Activated T-helper 17 cell treated with anti-CD3 and anti-CD28 coated beads, Interleukin-2, amount 50 U/mL, for 72 hours (primary cell): Measurements from ENCODE around the gene C8B. TPM values are rescaled to one million over a fixed set of nuclear protein-coding genes. Genes with fewer than 3 reads are reported as not detected.

ENCODE experiments used
- ATAC-seq: fragments of 150-1000 bp; cut with Tn5 transposase; replicated peaks from 2 replicates; pipeline ENCODE4 v1.10.0; 2021; ENCODE audit warnings: mild to moderate bottlenecking, moderate library complexity
- H3K27ac Mint-ChIP-seq: one replicate; pipeline ENCODE4 v1.8.0; 2022; ENCODE audit warnings: mixed read lengths
- H3K27me3 Mint-ChIP-seq: one replicate; pipeline ENCODE4 v1.8.0; 2022; ENCODE audit warnings: mixed read lengths
- H3K36me3 Mint-ChIP-seq: one replicate; pipeline ENCODE4 v1.8.0; 2022; ENCODE audit warnings: low read depth, mild to moderate bottlenecking, mixed read lengths
- H3K4me1 Mint-ChIP-seq: one replicate; pipeline ENCODE4 v1.8.0; 2022; ENCODE audit warnings: mixed read lengths
- H3K4me3 Mint-ChIP-seq: one replicate; pipeline ENCODE4 v1.8.0; 2022; ENCODE audit warnings: mild to moderate bottlenecking, mixed read lengths
- H3K9me3 Mint-ChIP-seq: one replicate; pipeline ENCODE4 v1.8.0; 2022; ENCODE audit warnings: mixed read lengths
- total RNA-seq, 2 donors: library from RNA; stranded (reverse); gene quantifications; one replicate each; pipeline ENCODE4 v1.2.3, GENCODE V29; 2022

Gene C8B
- total RNA-seq, 2 donors from 2014 or later = not detected

DNA sequence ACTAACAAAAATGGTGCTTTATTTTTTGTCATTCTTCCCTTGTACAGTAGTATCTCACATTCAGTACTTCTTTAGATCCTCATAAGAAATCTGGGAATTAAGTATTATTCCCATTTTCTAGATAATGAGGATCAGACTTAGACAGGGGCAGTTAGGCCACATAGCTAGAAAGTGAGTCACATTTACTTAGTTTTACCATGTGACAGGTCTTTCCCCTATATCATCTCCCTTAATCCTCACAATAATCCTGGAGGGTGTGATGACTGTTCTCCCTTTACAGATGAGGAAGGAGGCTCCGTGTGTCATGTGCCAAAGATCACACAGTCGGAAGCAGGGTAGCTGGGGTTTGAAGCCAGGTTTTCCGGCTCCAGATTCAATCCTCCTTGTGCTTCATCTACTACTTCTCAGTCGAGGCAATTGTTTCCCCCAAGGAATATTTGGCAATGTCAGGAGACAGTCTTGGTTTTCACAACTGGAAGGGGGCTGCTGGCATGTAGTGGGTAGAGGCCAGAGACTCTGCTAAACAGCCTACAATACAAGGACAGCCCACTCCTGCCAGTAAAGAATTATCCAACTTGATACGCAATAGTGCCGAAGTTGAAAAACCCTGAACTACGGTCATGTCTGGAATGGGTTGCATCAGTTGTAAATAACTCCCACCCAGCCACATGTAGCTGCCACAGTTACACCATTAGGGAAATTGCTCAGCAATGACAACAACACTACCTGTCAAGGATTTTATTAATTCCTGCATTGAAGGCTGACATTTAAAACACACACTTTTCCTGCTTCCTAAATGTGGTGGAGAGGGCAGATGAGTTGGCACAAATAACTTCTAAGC is 54.5 kb downstream of the C8B start:
- ATAC-seq = no peak
- Mint-ChIP-seq H3K9me3 (no peaks in the 10 kb centered on the region), H3K36me3 (no peaks in the 10 kb centered on the region), H3K27me3 (peaks cover 16% of the 10 kb centered on the region), H3K27ac (no peak overlapping the region), H3K4me1 (no peaks in the 10 kb centered on the region), H3K4me3 (no peak overlapping the region)

DNA sequence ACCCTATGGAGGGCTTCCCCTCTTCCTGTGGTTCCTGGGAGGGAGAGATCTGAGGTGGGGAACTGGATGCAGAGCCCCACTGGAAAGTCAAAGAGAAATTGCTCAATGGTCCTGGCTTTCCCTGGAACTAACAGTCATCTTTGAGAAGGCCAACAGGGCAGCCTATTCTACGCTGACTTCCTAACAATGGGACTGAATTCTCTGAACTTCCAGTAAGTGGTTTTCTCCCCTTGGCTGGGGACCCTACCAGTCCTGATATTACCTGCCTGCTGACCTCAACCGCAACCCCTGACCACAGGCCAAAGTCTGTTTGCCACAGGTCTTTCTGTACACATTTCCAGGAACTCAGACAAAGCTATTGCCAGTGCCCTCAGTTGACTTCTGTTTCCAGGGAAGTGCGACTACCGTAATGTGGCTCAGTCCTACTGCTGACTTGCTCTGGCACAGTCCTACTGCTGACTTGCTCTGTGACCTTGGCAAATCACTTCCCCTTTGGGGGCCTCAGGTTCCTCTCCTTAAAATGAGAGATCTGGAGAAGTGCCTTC is 55.3 kb downstream of the C8B start:
- Mint-ChIP-seq H3K9me3 (no peaks in the 10 kb centered on the region), H3K27me3 (peaks cover 18% of the 10 kb centered on the region), H3K27ac (no peak overlapping the region), H3K4me3 (no peak overlapping the region), H3K36me3 (no peaks in the 10 kb centered on the region), H3K4me1 (no peaks in the 10 kb centered on the region)
- ATAC-seq = no peak

DNA sequence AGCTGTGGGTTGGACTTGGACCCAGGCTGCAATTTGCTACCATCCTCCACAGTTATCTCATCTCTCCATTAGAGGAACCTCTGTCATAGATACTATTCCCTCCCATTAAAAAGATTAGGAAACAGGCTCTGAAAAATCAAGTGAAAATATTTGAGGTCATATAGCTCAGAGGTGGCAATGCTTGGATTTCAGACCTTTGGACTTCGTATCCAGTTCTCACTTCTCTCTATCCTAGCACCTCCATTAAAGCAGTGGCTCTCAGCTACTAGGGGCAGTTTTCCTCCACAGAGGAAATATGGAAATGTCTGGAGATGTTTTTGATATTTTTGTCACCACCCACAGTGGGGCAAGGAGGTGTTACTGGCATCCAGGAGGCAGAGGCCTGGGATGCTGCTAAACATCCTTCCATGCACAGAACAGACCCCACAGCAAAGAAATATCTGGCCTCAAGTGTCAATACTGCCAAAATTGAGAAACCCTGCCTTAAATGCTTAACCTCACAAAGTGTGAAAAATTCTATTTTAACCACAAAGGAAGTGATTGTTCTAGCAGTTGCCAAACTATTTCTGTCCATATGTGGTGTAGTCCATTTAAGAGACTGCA is 57.1 kb downstream of the C8B start:
- Mint-ChIP-seq H3K4me1 (no peaks in the 10 kb centered on the region), H3K4me3 (no peak overlapping the region), H3K9me3 (no peaks in the 10 kb centered on the region), H3K36me3 (no peaks in the 10 kb centered on the region), H3K27me3 (peaks cover 18% of the 10 kb centered on the region), H3K27ac (no peak overlapping the region)
- no peak for ATAC-seq

DNA sequence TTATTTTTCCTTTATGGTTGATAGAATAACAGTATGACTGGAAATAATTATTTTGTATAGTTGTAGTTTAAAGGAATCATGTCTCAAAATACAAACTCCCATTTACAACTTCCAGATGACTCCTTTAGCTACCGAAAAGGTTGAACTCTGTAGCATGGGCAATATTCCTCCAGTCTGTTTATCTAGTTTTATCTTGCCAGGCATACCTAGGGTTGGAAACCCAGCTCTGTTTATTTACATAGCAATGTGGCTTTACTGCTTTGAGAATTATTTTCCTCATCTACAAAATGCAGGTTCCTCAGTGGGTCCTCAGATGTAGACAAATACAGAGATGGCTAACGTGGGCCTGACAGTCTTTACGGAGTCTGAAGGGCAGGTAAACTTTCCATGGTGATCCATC is 60.1 kb downstream of the C8B start:
- Mint-ChIP-seq H3K36me3 (no peaks in the 10 kb centered on the region), H3K9me3 (no peaks in the 10 kb centered on the region), H3K4me3 (no peak overlapping the region), H3K27ac (no peak overlapping the region), H3K4me1 (no peaks in the 10 kb centered on the region), H3K27me3 (peaks cover 24% of the 10 kb centered on the region)
- no peak for ATAC-seq

DNA sequence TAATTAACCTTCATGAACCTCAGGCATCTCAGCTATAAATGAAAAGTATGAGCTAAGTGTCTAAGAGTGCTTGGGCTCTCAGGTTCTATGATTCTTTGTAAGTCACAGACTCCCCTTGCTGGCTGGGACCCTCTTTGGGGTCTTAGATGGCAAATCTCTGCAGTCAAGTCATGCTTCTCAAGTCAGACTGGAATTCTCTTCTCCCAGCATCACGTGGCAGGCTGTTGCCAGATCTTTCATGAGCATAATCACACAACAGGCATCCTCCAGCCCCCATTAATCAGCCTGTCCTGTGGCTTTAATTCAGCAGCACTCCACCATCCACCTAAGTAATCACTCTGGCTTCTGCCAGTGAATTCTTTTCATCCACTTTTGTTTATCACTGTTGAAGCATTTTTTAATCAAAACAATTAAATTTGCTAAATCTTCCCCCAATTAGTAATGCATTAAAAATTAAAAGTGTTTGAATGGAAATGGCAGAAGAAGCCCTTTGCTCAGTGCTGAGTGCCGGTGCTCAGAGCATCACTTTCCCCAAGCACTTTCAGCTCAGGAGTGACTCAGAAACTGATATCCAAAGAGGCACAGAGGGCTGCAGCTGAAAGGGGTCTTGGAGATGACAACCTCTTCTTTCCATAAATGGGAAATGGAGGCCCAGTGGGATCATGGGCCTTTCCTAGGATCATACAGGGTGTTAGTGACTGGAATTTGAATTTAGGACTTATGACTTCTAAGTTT is 61.0 kb downstream of the C8B start:
- H3K36me3 Mint-ChIP-seq = no peaks in the 10 kb centered on the region
- H3K27ac Mint-ChIP-seq = no peak overlapping the region
- H3K4me3 Mint-ChIP-seq = no peak overlapping the region
- no peak for ATAC-seq
- H3K9me3 Mint-ChIP-seq = no peaks in the 10 kb centered on the region
- no peaks in the 10 kb centered on the region for H3K4me1 Mint-ChIP-seq
- H3K27me3 Mint-ChIP-seq = peaks cover 26% of the 10 kb centered on the region

DNA sequence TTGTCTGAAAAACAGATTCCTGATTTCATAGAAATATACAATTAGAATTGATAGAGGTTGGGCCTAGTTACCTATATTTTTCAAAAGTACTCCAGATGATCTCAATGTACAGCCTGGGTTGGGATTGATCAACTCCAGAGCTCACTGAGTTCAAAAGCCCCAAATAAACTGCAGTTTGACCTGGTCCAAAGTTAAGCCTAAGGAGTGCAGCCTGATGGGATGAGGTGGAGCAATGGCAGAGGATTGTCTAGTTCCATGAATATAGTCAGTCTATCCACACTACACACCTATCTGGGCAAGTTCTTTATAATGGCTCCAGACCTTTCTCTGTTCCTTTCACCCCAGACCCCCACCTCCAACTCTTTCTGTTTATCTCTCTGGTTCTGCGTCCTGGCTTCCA is 62.0 kb downstream of the C8B start:
- Mint-ChIP-seq H3K9me3 (no peaks in the 10 kb centered on the region), H3K27ac (no peak overlapping the region), H3K4me3 (no peak overlapping the region), H3K27me3 (peaks cover 29% of the 10 kb centered on the region), H3K36me3 (no peaks in the 10 kb centered on the region), H3K4me1 (no peaks in the 10 kb centered on the region)
- no peak for ATAC-seq

DNA sequence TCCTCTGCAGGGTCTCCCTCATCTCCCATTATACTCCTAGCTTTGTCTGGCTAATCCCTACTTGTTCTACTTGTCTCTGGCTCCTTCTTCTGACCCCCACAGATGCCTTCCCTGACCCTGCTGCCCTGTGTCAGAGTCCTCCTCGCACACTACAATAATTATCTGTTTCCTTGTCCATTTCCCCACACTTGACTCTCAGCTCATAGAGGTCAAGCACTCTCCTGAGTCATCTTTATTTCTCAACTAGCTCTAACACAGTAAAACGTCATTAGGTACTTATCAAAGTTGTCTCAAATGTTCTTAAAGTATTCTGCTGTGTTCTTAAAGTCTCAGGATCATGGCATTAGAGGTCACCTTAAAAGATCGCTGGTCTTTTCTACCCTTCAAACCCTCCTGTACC is 64.1 kb downstream of the C8B start:
- Mint-ChIP-seq H3K4me1 (no peaks in the 10 kb centered on the region), H3K27ac (no peak overlapping the region), H3K36me3 (no peaks in the 10 kb centered on the region), H3K27me3 (peaks cover 33% of the 10 kb centered on the region), H3K9me3 (no peaks in the 10 kb centered on the region), H3K4me3 (no peak overlapping the region)
- ATAC-seq = no peak

DNA sequence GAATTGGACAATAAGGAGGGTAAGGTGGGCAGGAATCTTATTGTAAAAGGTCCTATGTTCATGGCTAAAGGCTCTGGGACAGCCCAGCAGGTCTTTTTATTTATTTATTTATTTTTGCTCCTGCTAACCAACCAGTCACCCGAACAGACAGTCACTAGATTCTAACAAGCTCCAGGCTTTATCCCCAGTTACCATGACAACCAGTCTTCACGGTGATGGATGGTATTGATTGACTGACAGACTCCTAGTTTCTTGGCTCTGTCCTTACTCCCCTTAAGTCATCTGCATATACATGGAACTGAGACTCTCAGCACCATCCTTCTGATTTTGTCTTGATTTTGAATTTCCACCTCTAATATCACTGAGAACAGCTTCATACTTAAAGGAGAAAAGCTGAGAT is 66.9 kb downstream of the C8B start:
- Mint-ChIP-seq H3K4me3 (no peak overlapping the region), H3K9me3 (no peaks in the 10 kb centered on the region), H3K27ac (no peak overlapping the region), H3K27me3 (peaks cover 20% of the 10 kb centered on the region), H3K36me3 (no peaks in the 10 kb centered on the region), H3K4me1 (no peaks in the 10 kb centered on the region)
- ATAC-seq = no peak

DNA sequence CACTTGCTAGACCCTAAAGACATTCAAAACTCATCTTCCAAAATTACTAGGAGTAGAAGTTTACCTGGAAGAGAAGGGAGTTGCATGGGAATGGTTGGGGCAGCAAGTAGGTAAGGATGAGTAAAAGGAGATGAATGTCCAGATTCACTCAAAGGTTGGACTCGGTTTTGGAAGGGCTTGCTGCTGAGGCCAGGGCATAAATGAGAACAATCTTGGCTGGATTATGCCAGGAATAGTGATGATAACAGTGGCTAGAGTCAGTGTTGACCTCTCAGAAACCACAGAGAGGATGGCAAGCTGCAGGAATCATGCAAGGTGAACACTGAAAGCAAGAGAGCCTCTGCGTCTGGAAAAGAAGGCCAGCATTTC is 67.8 kb downstream of the C8B start:
- Mint-ChIP-seq H3K36me3 (no peaks in the 10 kb centered on the region), H3K4me3 (no peak overlapping the region), H3K27me3 (peaks cover 18% of the 10 kb centered on the region), H3K27ac (no peak overlapping the region), H3K9me3 (no peaks in the 10 kb centered on the region), H3K4me1 (no peaks in the 10 kb centered on the region)
- ATAC-seq = no peak

DNA sequence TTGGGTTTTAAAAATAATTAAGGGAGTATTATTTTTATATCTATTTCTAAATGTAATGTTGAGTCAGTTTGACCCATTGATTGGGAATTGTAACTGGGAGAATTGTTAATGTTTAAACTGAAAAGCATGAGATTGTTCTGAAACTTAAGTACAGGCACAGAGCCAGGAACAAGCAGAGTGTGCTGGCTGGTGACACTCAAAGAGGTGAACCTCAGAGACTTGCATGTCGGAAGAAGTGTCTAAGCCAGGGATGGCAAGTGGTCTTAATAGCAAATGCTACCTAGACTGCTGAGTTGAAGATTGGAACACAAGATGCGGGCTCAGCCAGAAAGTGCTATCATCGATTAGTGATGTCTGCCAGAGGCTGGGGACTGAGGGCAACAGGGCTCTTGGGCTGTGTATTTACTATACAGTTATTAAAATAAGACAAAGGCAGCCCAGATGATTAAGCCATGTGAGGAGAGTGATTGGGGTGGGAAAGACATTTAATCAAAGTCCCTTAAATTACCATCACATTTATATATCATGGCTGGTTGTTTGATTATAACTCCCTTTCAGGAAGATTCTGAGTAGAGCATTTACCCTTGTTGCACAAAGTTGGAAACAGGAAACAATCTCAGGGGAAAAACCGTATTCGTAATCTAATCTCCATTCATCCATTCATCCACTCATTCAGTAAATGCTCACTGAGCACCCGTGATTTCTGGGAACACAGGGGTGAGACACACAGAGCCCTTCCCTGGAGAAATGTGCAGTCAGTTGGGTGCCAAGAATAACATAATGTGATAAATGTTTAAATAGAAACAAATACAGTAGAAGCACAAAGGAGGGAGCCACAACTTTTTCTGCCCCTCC is 68.4 kb downstream of the C8B start:
- Mint-ChIP-seq H3K4me1 (no peaks in the 10 kb centered on the region), H3K9me3 (no peaks in the 10 kb centered on the region), H3K27ac (no peak overlapping the region), H3K27me3 (peaks cover 17% of the 10 kb centered on the region), H3K4me3 (no peak overlapping the region), H3K36me3 (no peaks in the 10 kb centered on the region)
- ATAC-seq = no peak

DNA sequence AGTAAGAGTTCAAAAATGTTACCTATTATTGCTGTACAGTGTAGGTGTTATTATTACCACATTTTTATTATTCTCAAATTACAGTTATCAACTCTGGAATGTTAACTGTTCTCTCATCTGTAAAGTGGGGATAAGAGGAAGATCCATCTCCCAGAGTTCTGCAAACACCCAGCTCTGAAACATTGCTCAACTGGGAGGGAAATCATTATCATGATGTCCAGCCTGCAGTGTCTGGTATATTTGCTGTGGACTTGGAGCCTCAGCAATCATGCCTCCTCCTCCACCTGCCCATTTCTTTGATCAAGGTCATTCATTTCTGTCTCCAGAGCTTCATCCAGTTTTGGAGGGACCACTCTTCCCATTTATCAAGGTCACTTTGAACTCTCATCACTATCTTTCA is 71.8 kb downstream of the C8B start:
- Mint-ChIP-seq H3K27ac (no peak overlapping the region), H3K36me3 (no peaks in the 10 kb centered on the region), H3K27me3 (peaks cover 5% of the 10 kb centered on the region), H3K4me3 (no peak overlapping the region), H3K4me1 (no peaks in the 10 kb centered on the region), H3K9me3 (no peaks in the 10 kb centered on the region)
- ATAC-seq = no peak

DNA sequence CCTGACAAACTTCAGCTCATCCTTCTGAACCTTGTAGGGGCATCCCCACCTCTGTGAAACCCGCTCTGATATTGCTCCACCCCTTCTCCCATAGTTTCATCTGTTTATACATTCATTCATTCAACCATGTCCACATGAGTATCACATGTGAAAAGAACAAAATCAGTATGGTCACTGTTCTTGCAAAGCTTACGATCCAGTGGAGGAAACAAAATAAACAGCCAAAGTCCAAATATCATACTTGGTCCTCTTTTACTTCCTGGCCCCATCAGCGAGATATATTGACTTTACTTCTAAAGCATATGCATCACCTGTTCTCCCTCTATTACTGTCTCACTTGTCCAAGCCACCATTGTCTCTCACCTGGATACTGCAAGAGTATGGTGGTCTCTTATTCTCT is 75.6 kb downstream of the C8B start:
- no peaks in the 10 kb centered on the region for H3K27me3 Mint-ChIP-seq
- H3K27ac Mint-ChIP-seq = no peak overlapping the region

DNA sequence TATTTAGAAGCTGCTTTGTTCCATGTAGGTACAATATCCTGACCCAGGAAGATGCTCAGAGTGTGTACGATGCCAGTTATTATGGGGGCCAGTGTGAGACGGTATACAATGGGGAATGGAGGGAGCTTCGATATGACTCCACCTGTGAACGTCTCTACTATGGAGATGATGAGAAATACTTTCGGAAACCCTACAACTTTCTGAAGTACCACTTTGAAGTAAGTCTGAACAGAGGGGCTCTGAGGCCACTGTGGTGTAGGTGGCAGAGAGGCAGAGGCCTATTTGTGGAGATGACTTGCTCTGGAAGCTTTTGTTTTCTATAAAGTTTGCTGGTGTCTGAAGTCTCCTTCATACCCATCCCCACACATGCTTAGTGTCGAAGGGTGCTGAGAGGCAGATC is 84.4 kb downstream of the C8B start:
- ATAC-seq = no peak
- Mint-ChIP-seq H3K4me1 (no peaks in the 10 kb centered on the region), H3K36me3 (no peaks in the 10 kb centered on the region), H3K27ac (no peak overlapping the region), H3K9me3 (no peaks in the 10 kb centered on the region), H3K27me3 (peaks cover 8% of the 10 kb centered on the region), H3K4me3 (no peak overlapping the region)

More for the DNA sequence above, 75.6 kb downstream of the C8B start:
- no peak overlapping the region for H3K4me3 Mint-ChIP-seq
- no peaks in the 10 kb centered on the region for H3K36me3 Mint-ChIP-seq
- H3K9me3 Mint-ChIP-seq = no peaks in the 10 kb centered on the region
- no peak for ATAC-seq
- no peaks in the 10 kb centered on the region for H3K4me1 Mint-ChIP-seq

DNA sequence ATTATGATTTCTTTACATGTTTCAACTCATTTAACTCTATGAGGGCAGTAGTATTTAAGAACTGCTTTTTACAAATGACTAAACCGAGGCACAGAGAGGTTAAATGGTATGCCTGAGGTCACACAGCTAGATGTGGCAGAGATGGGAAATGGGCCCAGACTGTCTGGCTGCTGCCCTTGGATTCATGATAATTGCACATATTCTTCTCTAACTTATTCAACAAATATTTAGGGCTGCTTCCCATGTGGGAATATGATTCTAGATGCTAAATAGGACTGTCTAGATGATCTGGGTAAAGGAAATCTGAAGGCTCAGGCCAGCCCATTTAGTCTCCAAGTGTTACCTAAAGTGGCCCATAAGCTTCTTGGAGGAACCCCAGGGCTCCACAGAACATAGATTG is 85.0 kb downstream of the C8B start:
- Mint-ChIP-seq H3K36me3 (no peaks in the 10 kb centered on the region), H3K4me1 (no peaks in the 10 kb centered on the region), H3K4me3 (no peak overlapping the region), H3K9me3 (no peaks in the 10 kb centered on the region), H3K27ac (no peak overlapping the region), H3K27me3 (peaks cover 8% of the 10 kb centered on the region)
- no peak for ATAC-seq
